ENCODE results near the gene CAMK4. TPM values are rescaled to one million over a fixed set of nuclear protein-coding genes. Genes with fewer than 3 reads are reported as not detected.
"Not testable (repeated sequence)": the region's sequence is repeated elsewhere in the genome, so short reads cannot be mapped to it uniquely, and the experiment has no call there.

The CAMK4 gene
- total RNA-seq, 1 donor from 2014 or later: 34.5 TPM

GRCh38 chr5:111401906-111402305 lies 177.7 kb downstream of the CAMK4 start:
- DNase-seq (ENCODE audit: low spot score): no peak
- Mint-ChIP-seq H3K9me3 (ENCODE audit: unreplicated experiment) (no peaks in the 10 kb centered on the region), H3K36me3 (ENCODE audit: low read depth, unreplicated experiment) (peaks cover 6% of the 10 kb centered on the region), H3K4me3 (ENCODE audit: unreplicated experiment) (no peak overlapping the region), H3K27ac (ENCODE audit: unreplicated experiment) (no peak overlapping the region), H3K4me1 (ENCODE audit: unreplicated experiment) (no peaks in the 10 kb centered on the region), H3K27me3 (ENCODE audit: unreplicated experiment) (no peaks in the 10 kb centered on the region)
- no peak for TF ChIP-seq CTCF (IDR thresholded peaks at IDR 0.05; ENCODE audit: unreplicated experiment)

DNA sequence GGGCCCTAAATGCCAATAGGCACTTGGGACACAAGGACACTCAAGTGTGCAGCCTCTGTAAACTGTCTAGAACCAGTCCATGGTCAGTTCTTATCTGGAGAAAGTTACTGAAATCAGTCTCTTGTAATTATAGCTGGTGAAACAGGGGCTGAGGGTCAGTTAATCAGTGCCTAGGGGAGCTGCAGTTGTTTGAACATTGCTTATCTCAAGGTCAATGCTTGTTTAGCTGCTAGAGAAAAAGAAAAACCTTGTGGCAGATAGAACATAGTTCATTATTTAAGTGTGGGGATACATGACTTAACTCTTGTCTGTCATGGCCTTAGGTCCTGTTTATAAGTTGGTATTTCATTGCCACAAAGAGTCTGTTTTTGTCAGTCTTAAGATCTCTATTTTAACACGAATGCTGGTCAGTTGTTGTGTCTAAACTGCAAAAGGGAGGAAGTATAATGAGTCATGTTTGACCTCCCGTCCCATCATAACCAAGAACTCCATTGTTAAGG lies 180.1 kb downstream of the CAMK4 start:
- no peaks in the 10 kb centered on the region for H3K9me3 Mint-ChIP-seq (ENCODE audit: unreplicated experiment)
- no peak overlapping the region for H3K4me3 Mint-ChIP-seq (ENCODE audit: unreplicated experiment)
- no peak for TF ChIP-seq CTCF (IDR thresholded peaks at IDR 0.05; ENCODE audit: unreplicated experiment)
- H3K36me3 Mint-ChIP-seq (ENCODE audit: low read depth, unreplicated experiment): peaks cover 11% of the 10 kb centered on the region
- DNase-seq (ENCODE audit: low spot score): no peak
- H3K4me1 Mint-ChIP-seq (ENCODE audit: unreplicated experiment): no peaks in the 10 kb centered on the region
- no peaks in the 10 kb centered on the region for H3K27me3 Mint-ChIP-seq (ENCODE audit: unreplicated experiment)
- H3K27ac Mint-ChIP-seq (ENCODE audit: unreplicated experiment): no peak overlapping the region

- no peak overlapping the region for H3K4me3 Mint-ChIP-seq (ENCODE audit: unreplicated experiment)
- DNase-seq (ENCODE audit: low spot score): no peak
- H3K36me3 Mint-ChIP-seq (ENCODE audit: low read depth, unreplicated experiment): peaks cover 14% of the 10 kb centered on the region
- H3K27me3 Mint-ChIP-seq (ENCODE audit: unreplicated experiment): peaks cover 2% of the 10 kb centered on the region
- no peaks in the 10 kb centered on the region for H3K4me1 Mint-ChIP-seq (ENCODE audit: unreplicated experiment)
- TF ChIP-seq CTCF (IDR thresholded peaks at IDR 0.05; ENCODE audit: unreplicated experiment): no peak
- H3K27ac Mint-ChIP-seq (ENCODE audit: unreplicated experiment): no peak overlapping the region
- H3K9me3 Mint-ChIP-seq (ENCODE audit: unreplicated experiment): no peaks in the 10 kb centered on the region
These were observed 183.4 kb downstream of the CAMK4 start for GRCh38 chr5:111407562-111407961.

GRCh38 chr5:111408817-111409216 lies 184.6 kb downstream of the CAMK4 start:
- Mint-ChIP-seq H3K4me3 (ENCODE audit: unreplicated experiment) (no peak overlapping the region), H3K27me3 (ENCODE audit: unreplicated experiment) (peaks cover 2% of the 10 kb centered on the region), H3K4me1 (ENCODE audit: unreplicated experiment) (no peaks in the 10 kb centered on the region), H3K27ac (ENCODE audit: unreplicated experiment) (no peak overlapping the region), H3K9me3 (ENCODE audit: unreplicated experiment) (no peaks in the 10 kb centered on the region), H3K36me3 (ENCODE audit: low read depth, unreplicated experiment) (peaks cover 11% of the 10 kb centered on the region)
- no peak for DNase-seq (ENCODE audit: low spot score)
- TF ChIP-seq CTCF (IDR thresholded peaks at IDR 0.05; ENCODE audit: unreplicated experiment): no peak

DNA sequence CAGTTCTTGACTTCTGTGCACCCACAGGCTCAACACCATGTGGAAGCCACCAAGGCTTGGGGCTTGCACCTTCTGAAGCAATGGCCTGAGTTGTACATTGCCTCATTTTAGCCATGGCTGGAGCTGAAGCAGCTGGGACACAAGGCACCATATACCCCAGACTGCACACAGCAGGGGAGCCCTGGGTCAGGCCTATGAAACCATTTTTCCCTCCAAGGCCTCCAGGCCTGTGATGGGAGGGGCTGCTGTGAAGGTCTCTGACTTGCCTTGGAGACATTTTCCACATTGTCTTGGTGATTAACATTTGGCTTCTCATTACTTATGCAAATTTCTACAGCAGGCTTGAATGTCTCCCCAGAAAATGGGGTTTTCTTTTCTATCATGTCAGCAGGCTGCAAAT lies 185.1 kb downstream of the CAMK4 start:
- H3K27ac Mint-ChIP-seq (ENCODE audit: unreplicated experiment); H3K4me3 Mint-ChIP-seq (ENCODE audit: unreplicated experiment); DNase-seq (ENCODE audit: low spot score); H3K27me3 Mint-ChIP-seq (ENCODE audit: unreplicated experiment); H3K4me1 Mint-ChIP-seq (ENCODE audit: unreplicated experiment); H3K9me3 Mint-ChIP-seq (ENCODE audit: unreplicated experiment): not testable (repeated sequence)
- H3K36me3 Mint-ChIP-seq (ENCODE audit: low read depth, unreplicated experiment): peaks cover 11% of the 10 kb centered on the region

DNA sequence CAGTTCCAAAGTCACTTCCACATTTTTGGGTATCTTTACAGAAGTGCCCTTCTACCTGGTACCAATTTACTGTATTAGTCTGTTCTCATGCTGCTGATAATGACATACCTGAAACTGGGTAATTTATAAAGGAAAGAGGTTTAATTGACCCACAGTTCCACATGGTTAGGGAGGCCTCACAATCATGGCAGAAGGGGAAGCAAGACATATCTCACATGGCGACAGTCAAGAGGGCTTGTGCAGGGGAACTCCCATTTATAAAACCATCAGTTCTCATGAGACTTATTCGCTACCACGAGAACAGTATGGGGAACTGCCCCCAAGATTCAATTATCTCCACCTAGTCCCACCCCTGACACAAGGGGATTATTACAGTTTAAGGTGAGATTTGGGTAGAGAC lies 185.9 kb downstream of the CAMK4 start:
- not testable (repeated sequence) for H3K27me3 Mint-ChIP-seq (ENCODE audit: unreplicated experiment); H3K4me1 Mint-ChIP-seq (ENCODE audit: unreplicated experiment); H3K4me3 Mint-ChIP-seq (ENCODE audit: unreplicated experiment)

More for the DNA sequence above, 185.9 kb downstream of the CAMK4 start:
- not testable (repeated sequence) for DNase-seq (ENCODE audit: low spot score); H3K27ac Mint-ChIP-seq (ENCODE audit: unreplicated experiment); H3K9me3 Mint-ChIP-seq (ENCODE audit: unreplicated experiment)
- H3K36me3 Mint-ChIP-seq (ENCODE audit: low read depth, unreplicated experiment): peaks cover 11% of the 10 kb centered on the region
